ENCODE measurements around the gene DAZAP1.
"Not testable (repeated sequence)": the region's sequence is repeated elsewhere in the genome, so short reads cannot be mapped to it uniquely, and the experiment has no call there.

Gene DAZAP1

DNA sequence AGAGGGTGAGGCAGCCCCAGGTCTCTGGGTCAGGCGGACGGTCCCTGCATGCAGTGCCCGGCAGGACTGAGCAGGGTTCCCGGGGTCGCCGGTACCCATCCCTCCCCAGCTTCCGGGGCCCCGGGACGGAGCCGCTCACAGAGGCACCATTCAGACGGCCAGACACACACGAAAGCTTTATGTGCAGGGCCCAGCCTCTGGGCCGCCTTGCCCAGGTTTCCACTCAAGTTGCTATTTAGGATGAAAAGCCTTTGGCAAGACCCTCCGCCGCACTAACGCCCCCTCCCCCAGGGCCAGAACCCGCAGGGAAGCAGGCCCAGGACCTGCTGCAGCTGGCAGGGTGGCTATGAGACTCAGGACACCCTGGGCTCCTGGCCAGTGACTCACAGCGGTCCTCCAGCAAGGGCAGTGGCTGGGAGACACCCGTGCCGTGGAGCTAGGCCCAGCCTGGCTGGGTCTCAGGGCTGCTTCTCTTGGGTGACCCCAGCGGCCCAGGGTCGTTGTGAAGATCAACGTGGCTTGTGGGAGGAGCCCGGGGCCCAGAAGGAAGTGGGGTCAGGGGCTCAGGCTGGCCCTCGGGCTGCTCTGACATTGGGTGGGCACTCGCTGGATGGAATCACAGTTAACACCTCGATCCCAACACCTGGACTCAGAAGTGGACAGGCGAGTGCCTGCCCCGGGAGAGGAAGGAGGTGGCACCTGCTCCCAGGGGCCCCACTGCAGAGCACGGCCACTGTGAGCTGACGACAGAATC is 66.8 kb downstream of the DAZAP1 start:
- DNase-seq (ENCODE audit: low read depth), result peak; percentile 45

DNA sequence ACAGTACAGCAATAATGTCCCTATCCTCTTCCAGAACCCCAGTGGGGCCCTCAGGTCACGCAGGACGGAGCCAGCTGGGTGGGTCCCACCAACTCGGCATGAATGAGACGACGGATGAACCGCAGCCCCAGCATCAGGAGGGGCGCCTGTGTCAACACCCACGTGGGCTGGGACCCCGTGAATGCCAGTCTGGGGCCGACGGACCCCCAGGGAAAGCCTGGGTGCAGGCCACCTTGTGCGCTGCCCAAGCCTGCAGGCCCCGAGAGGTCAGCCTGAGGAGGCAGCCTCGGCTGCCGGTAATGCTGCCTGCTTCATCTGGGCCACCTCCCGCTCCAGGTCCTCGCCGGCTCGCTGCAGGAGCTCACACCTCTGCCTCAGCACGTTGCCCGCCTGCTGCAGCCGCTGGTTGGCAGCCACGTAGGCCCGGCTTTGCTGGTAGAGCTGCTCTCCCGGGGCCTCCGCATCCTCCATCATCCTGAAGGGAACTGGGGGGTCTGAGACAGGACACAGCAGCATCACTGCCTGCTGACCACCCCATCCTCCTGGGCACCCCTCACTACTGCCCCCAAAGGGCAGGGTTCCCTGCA is 67.5 kb downstream of the DAZAP1 start:
- no peak for DNase-seq (ENCODE audit: low read depth)

DNA sequence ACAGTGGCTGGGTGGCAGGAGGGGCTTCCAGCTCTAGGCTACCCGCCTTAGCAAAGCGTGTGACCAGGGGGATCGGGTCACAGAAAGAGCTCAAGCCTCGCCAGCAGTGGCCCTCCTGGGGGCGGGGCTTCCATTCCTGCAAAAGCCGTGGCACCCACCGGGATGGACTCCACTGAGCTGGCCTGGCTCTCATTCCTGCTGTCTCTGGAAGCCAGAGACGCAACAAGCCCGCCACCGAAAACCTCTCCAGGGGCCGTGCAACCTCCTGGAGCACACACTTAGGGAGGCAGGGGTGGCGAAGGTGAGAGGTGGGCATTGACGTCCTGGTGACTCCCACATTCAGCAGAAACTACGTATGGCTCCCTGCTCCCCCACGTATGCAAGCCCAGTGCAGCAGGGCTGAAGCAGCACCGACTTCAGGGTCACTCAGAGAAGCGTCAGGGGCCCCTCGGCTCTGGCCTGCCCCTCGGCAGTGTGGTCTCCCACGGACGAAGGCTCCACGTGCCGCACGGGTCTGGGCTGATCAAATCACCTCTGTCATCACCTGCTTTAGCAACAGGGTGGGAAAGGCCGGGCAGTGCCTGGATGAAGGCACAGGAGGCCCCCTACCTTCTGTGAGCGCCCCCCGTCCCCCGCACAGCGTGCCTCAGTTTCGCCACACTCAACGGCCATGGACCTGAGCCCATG is 68.5 kb downstream of the DAZAP1 start:
- no peak for DNase-seq (ENCODE audit: low read depth)

DNA sequence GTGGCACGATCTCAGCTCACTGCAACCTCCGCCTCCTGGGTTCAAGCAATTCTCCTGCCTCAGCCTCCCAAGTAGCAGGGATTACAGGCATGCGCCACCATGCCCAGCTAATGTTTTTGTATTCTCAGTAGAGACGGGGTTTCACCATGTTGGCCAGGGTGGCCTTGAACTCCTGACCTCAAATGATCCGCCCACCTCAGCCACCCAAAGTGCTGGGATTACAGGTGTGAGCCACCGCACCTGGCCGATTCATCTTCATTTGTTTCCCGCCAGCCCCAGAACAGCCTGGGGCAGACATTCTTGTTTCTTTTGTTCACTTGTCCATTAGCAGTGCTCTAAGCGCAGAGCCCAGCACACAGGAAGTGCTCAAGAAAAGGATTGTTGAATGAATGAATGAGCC is 69.7 kb downstream of the DAZAP1 start:
- DNase-seq (ENCODE audit: low read depth), result not testable (repeated sequence)

DNA sequence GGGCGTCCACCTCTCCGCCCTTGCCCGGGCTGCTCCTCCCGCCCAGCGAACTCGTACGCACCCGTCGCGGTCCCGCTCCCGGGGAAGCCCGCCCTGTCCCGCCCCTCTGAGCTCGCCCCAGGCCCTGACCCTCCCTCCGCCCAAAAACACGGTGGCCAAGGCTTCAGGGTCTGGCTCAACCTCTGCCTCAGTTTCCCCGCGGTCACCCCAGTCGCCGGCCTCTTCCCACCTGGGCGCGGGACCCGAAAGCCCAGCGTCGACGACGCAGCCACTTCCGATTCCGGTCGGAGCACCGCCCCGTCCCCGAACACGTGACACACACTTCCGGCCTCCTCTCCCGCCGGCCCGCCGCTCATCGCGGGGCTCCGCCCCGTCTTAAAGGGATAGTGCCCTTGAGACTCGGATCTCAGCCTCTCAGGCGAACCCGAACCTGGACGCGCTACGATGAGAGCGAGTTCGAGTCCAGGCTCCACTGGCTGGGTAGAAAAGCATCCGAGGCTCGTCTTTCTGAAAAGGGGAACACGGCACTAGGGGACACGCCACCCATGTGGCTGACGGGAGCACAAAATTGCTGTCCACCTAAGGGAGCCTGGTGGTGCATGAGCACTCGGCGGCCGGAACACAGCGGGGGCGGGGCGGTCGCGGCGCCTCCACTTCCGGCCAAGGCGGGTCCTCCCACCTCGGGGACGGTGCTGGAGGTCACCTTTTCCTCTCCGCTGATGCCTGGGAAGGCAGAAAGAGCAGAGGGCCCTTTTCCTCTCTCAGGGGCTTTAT is 71.7 kb downstream of the DAZAP1 start, which contains the start of gene C19orf25:
Gene C19orf25, minus strand, starts transcription at position 282 of the 774 bp plus-strand sequence. CDS start 312 bp downstream, outside the sequence.
- peak; percentile 95 for DNase-seq (ENCODE audit: low read depth)

DNA sequence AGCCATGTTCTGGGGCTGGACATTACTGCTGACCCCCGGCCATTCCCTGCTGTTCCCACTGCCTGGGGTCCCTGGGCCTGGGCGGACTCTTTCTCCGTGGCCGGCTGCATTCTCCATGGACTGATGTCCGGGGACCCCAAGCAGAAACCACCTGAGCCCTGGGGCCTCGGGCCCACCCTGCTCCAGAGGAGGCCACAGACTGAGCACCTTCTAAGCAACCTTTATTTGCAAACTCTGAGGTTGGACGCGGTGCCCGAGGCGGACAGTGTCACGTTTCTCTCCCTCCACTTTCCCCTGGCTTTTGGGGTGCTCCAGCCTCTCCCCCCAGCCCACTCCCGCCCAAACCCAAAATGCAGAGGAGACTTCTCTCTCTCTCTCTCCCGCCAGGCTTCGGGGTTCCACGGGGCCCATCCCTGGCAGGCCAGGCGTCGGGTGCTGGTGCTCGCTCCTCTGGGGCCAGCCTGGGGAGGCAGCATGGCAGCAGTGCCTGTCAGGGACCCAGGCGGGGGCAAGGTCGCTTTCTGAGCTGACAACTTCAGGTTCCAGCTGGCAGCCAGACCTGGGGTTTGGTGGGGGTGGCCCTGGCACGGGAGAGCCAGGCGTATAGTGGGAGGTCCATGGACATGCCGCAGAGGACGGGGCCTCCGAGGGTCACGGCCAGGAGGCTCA is 74.0 kb downstream of the DAZAP1 start:
- no peak for DNase-seq (ENCODE audit: low read depth)

DNA sequence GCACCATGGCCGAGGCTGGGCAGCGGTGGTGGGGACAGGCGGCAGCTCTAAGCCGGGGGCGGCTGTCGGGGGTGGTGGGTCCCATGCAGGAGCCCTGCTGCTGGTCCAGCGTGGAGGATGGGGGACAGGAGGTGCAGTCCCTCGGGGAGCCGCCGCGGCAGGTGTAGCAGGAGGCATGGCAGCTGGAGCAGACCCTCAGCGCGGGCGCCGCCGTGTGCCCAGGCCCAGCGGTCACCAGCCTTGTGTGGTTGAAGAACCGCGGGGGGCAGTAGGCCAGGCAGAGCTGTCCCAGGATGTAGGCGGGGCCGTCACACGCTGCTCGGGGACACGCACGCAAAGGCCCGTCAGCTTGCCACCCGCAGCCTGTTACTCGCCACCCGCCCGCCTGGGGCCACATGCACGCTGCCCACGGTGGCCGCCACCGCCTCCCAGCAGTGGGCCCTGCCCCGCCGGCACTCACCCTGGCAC is 74.5 kb downstream of the DAZAP1 start:
- DNase-seq (ENCODE audit: low read depth), result no peak

DNA sequence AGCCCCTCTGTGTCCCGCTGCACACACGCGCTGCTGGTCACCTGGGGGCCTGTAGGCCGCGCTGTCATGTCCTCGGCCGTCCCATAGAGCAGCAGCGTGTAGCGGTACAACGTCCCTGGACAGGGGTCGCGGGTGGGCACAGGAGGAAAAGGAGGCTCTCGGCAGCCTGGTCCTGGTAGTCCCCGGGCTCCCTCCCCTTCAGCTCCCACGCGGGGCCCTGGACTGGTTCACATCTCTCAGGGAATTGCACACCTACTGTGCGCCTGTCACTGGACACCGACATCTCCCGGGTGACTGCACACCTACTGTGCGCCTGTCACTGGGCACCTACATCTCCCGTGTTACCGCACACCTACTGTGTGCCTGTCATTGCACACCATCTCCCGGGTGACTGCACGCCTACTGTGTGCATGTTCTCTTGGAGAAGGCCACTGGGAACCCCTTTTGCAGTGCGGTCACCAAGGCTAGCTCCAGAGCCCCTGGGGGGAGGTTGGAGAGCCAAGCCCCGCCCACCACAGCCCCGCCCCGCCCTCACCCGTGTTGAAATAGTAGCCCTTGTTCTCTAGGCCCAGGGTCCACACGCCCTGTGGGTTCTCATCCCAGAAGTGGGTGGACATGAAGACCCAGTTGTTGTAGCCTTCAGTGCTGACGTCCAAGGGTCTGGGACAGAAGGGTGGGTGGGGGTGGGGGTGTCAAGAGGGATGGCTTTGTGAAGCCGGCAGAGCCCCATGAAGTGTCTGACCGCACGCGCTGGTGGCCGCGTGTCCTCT is 75.2 kb downstream of the DAZAP1 start:
- DNase-seq (ENCODE audit: low read depth), result no peak

DNA sequence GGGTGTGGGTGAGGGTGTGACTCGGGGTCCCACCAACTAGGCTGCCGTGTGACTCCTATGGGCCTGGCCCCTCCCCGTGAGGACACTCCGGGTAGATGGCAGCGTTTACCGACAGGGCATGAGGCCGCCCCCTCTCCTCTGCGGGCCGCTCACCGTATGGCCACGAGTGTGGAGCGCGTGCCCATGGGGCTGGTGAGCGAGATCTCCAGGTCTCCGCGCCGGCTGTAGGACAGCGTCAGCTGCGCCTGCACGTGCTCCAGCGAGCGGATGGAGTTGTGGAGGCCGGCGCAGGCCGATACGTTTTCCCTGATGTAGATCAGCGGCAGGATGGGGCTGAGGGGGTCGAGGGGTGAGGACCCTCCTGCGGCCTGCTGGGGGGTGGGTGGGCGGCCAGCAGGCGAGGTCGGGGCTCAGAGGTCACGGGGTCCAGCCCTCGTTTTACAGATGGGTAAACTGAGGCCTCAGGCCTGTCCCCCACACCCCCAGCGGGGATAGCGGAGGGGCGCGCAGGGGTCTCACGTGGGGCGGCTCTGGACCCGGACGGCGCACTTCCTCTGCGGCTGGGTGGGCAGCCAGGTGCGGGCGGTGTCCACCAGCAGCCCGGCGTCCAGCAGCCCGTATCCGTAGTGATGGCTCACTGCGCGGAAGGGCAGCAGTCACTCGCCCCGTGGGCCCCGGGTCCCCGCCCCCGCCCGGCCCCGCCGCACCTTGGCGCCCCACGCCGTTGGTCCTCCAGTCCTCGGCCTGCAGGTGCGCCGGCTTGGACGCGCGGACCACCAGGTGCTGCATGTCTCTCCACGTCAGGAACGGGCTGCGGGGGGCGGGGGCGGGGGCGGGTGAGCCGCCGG is 76.0 kb downstream of the DAZAP1 start:
- DNase-seq (ENCODE audit: low read depth), result no peak

DNA sequence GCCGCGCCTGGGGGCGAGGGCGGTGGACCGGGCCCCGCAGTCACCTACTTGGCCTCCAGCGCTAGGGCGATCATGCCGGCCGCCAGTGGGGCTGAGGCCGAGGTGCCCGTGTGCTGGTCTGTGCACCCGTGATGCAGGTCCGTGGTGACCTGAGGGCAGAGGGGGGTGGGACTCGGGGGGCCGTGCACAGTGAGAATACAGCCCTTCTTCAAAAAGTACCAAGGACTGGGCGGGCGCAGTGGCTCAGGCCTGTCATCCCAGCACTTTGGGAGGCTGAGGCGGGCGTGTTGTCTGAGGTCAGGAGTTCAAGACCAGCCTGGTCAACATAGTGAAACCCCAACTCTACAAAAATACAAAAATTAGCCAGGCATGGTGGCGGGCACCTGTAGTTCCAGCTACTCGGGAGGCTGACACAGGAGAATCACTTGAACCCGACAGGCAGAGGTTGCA is 76.6 kb downstream of the DAZAP1 start:
- DNase-seq (ENCODE audit: low read depth), result no peak

Measured in ELR (cell line).